ENCODE data around the gene SCRN1.

SCRN1 gene

DNA sequence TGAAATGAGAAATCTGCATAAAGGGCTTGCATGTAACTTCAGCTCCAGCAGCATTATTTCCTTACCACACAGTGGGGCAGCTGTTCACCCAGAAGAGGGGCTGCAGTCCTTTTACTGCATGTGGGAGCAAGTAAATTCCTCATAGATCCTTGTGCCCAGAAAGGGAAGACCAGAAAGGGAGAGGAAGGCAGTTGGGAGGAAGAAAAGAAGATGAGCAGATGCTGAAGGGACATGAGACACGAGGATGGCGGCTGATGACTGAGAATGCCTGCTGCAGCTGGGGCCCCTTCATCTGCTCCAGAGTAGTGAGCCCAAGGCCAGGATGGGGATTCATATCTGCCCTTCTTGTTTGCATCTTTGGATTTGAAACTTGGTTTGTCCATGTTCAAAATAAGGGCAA lies 102.8 kb downstream of the SCRN1 start:
- no peak for DNase-seq

DNA sequence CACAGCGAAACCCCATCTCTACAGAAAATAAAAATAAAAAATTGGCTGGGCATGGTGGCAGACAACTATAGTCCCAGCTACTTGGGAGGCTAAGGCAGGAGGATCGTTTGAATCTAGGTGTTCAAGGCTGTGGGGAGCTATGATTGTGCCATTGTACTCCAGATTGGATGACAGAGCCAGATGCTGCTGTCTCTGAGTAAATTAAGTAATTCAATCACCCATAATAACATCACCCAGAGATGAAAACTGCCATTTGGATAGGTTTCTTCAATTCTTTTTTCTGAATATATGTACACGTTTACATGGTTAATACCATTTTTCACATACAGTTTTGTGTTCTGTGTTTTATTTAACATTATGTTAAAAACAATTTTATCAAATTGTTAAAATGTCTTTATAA lies 104.0 kb downstream of the SCRN1 start:
- no peak for DNase-seq

DNA sequence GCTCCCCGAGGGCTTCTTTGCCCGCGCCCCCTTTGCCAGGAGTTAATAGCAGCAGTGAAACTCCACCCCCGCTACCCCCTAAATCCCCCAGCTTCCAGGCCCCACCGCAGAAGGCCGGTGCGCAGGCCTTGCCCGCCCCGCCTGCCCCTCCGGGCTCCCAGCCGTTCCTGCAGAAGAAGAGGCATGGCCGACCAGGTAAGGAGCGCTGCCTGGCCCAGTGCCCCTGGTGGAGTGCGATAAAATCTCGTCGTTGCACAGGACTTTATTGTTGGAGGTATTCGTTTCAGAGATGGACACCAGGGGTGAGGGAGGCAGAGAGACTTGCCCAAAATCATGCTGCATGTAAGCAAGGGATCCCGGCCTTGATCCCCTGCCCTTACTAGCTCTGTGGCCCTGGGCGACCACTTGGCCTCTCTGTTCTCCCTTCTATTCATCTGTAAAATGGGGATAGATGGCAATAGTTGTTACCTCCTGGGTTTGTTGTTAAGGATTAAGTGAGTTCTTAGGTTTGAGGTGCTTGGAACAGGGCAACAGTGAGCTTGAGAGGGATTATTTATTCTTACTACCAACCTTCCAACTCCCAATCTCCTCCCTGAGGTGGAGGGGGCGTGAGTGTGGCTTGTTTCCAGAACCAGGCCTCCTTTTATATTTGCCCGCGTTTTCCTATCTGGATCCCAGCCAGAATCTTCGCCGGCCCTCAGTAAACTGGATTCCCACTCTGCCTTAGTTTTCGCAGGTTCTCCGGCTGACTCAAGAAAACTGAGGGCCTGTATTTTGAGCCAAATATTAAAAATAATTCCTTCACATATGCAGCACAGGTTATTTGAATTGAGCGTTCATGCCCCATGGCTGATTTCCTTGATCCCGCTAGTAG lies 105.0 kb downstream of the SCRN1 start:
- no peak for DNase-seq

DNA sequence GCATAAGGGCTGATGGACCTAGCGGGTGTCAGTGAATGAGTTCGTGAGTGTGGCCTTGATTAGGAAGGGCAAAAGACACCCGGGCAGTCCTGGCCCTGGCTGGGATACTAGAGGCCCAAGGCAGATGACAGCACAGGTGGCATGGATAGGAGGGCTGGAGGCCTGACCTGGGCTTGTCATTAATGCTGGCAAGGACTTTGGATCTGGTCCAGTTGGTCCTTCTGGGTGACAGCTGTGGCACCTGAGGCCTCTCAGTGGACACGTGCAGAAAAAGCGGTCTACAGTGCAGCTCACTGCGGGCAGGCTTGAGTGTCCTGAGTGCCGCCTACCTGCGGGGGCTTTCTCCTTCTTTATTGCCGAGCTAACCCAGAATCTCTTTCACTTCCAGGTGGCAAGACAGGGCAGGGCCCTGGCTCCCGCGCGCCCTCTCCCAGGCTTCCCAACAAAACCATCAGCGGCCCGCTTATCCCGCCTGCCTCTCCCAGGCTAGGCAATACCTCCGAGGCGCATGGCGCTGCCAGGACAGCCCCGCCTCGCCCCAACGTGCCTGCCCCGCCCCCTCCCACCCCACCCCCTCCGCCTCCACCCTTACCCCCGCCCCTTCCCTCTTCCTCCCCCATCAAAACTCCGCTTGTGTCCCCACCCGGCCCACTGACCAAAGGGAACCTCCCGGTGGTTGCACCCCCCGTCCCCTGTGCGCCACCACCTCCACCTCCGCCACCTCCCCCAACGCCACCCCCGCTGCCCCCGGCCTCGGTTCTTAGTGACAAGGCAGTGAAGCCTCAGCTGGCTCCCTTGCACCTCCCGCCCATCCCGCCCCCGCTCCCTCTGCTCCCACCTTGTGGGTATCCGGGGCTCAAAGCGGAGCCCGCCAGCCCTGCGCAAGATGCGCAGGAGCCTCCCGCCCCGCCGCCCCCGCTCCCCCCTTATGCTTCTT lies 105.9 kb downstream of the SCRN1 start:
- no peak for DNase-seq

DNA sequence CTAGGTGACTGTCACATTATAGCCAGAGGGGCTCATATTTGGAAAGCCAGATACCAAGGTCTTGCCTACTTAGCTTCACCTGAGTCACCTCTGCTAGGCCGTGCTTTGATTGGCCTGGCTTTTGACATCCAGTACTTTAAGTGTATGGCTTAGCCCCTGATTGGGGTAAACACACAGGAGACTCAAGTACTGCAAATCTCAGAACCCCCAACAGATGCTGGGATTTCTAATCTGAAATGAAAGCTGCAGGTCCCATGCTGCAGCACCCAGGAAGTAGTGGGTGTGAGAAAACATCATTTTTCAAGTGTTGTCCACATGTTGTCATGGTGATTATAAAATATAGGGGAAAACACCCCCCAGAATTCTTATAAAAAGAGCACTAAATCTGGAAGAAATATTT lies 107.1 kb downstream of the SCRN1 start:
- no peak for DNase-seq

DNA sequence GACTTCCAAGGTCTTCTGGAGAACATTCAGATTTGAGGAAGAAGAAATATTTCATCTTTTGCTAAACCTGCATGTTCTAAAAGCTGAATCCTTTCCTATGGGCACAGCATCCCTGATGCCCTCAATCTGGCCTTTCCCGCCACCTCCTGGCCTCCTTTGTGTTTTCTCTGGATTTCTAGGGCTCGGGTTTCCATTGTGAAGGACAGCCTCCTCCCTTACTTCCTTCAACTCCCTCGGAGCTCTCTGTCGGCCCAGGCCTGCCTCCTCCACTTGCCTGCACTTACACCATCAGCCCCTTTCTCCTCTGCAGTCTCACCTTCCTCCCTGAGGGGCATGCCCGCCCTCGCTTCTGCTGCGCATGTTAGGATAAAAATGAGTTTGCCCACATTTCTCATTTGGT lies 107.9 kb downstream of the SCRN1 start:
- DNase-seq = no peak

DNA sequence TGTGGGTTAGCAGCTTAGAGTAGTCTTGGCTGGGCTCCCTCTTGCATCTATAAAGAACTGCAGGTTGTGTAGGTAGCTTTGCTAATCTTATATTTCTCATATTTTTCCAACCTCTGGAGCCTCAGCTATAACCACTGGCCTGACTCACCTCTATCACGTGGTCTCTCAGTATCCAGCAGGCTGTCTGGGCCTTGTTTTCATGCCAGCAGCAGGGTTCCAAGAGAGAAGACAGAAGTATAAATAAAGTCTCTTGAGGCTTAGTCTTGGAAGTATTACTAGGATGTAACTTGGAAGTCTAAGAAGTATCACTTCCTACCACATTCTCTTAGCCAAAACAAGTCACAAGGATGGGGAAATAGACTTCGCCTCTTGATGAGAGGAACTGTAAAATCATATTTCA lies 110.0 kb downstream of the SCRN1 start:
- DNase-seq = no peak

DNA sequence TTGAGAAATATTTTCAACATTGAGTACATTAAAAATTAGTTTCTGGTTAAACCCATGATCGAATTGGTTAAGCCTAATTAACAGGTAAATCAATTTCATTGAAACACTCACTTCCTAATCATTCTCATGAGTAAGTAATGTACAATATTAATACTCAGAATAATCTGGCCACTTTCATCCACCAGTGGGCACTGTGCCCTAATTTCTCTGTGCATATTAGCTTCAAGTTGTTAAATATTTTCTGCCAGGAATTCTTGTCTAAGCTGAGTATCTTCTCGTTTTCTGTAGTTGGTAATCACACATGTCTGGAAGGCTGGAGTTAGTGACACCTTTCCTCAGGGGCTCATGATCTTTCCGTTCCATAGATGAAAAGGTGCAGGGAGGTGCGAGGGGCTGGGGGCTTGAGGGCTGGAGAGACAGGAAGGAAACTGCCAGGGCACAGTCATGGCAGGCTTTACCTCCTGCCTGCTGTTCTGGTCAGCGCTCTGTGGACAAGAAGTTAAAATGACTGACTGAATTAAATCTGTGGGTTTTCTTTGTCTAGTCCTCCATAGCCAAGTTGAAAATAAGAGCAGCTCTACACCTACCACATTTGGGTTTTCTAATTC lies 111.4 kb downstream of the SCRN1 start:
- DNase-seq = no peak

DNA sequence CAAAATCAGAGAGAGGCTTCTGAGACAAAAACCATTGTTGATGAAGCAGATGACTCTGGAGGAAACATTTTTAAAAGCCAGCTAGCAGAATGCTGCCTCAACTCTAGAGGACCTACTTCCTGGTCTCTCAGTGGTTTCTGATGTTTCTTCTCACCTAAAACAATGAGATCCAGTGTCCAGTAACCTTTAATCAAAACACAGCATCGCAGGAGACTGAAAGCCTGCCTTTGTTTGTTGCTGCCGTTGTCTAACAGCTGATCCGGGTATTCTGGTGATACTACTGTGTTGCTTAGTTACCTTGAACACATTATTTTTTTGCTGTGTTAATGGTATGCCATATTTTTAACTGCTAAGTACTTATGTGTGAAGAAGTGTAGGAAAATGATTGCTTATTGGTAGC lies 112.4 kb downstream of the SCRN1 start:
- no peak for DNase-seq

DNA sequence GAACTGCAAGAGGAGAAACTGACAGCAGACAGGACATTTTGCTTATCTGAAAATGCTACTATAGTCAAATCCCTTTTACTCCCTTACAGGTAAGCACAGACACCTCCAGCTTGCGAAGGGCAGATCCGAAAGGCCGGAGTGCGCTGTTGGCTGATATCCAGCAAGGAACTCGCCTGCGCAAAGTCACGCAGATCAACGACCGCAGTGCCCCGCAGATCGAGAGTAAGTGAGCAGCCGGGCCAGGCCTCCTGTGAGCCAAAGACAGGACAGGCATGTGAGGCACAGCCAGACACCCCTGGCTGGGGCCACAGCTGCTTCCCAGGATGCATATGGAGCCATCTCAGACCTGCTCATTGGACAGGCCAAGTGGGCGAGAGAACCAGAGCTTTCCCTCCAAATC lies 113.9 kb downstream of the SCRN1 start:
- no peak for DNase-seq

DNA sequence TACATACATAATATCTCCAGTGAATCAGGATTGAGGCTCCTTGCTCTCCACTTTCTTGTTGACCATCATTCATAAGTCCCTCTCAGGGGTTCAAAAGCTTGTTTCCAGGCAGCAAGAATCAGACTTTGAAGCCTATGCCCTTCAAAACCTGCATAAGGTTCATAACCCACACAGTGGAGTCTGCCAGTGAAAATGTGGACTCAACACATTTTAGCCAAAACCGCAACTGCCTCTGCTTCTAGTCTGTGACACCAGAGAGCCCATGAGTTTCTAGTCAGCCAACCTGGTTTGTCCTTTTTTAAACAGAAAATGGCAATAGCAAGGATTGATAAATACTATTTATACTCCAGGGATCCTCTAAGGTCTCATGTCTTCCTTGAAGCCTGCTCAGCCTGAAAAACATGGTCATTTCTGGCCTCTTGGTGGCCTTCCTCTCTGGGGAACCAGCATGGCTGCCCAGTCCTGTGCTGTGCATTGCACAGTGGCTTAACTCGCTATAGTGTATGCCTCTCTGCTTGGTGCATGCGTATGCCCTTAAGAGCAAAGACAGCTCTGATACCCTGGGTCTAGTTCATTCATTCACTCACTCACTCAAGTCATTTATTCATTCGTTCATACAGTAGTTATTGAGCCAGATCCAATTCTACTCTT lies 115.8 kb downstream of the SCRN1 start:
- no peak for DNase-seq

DNA sequence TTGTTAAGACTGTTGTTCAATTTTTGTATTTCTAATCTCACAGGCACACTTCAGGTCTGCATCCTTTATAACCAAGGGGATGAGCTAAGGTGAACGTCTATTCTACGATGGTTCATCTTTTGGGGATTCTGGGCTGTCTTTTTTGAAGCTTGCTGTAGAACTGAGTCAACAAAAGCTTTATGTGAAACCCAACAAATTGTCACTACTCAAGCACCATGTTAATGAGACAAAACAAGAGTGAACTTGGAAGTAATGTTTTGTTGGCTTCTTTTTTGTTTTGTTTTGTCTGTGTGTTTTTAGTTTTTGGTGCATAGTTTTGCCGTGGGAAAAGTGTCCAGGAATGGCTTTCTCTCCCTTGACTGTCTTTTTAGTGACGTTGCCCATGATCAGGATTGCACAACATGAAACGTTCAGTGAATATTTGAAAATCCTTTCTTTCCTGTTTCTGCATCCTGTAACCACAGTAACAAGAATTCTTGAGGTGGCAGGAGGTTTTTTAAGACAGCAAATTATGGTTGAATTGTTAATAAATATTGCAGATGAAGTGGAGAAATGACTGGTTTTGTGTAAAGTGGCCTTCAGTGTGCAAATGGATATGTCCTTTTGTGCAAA lies 117.7 kb downstream of the SCRN1 start:
- no peak for DNase-seq

All from NCI-H2081 treated with DMSO at 0.1 percent for 48 hours (cell line).